Loucy (cell line): Measurements from ENCODE around the gene NRCAM.

Experiments
- EZH2phosphoT487 ChIP-seq: fragments of 200-600 bp; IDR thresholded peaks from 2 replicates; pipeline ENCODE4 v1.6.1; 2018; ENCODE audit warnings: antibody characterized with exemption, mild to moderate bottlenecking, moderate library complexity, borderline replicate concordance
- TF ChIP-seq, protein P1 (sequence below): fragments of 200-600 bp; sonication (generic); conservative IDR thresholded peaks from 2 replicates; pipeline ENCODE4 v1.5.1; 2014; ENCODE audit warnings: mild to moderate bottlenecking, antibody characterized with exemption, low read length

DNA sequence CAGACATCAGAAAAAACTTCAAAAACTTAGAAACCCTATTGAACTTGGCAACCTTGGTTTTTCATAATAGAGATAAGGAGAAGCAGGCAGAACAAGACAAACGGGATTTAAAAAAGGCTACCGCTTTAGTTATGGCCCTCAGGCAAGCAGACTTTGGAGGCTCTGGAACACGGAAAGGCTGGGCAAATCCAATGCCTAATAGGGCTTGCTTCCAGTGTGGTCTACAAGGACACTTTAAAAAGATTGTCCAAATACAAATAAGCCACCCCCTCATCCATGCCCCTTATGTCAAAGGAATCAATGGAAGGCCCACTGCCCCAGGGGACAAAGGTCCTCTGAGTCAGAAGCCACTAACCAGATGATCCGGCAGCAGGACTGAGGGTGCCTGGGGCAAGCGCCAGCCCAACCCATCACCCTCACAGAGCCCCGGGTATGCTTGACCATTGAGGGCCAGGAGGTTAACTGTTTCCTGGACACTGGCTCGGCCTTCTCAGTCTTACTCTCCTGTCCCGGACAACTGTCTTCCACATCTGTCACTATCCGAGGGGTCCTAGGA is 115.3 kb downstream of the NRCAM start:
- TF ChIP-seq, protein P1, sequence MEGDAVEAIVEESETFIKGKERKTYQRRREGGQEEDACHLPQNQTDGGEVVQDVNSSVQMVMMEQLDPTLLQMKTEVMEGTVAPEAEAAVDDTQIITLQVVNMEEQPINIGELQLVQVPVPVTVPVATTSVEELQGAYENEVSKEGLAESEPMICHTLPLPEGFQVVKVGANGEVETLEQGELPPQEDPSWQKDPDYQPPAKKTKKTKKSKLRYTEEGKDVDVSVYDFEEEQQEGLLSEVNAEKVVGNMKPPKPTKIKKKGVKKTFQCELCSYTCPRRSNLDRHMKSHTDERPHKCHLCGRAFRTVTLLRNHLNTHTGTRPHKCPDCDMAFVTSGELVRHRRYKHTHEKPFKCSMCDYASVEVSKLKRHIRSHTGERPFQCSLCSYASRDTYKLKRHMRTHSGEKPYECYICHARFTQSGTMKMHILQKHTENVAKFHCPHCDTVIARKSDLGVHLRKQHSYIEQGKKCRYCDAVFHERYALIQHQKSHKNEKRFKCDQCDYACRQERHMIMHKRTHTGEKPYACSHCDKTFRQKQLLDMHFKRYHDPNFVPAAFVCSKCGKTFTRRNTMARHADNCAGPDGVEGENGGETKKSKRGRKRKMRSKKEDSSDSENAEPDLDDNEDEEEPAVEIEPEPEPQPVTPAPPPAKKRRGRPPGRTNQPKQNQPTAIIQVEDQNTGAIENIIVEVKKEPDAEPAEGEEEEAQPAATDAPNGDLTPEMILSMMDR = no peak
- no peak for TF ChIP-seq EZH2phosphoT487
